Tibial artery (tissue), 4 donors: ENCODE measurements around the gene SUFU.

Experiments used
- DNase-seq, 2 donors: peaks; one replicate each; pipeline ENCODE4 v3.0.0-alpha.2; 2019
- H3K27ac ChIP-seq, 2 donors: fragments of 200-600 bp; sonication (generic) in 1 of 2; 1 replicate in 1 of 2; 2 replicates in 1 of 2; pipeline ENCODE4 v1.5.1; 2018 to 2019; ENCODE audit warnings: mild to moderate bottlenecking in 1 of 2
- H3K27me3 ChIP-seq, 2 donors: fragments of 200-600 bp; sonication (generic) in 1 of 2; one replicate each; pipeline versions ENCODE4 v1.5.1 to v1.6.0; 2016 to 2019
- H3K36me3 ChIP-seq, 3 donors: fragments of 200-600 bp; sonication (generic) in 2 of 3; one replicate each; pipeline ENCODE4 v1.5.1; 2016 to 2019; ENCODE audit warnings: mild to moderate bottlenecking in 2 of 3
- H3K4me1 ChIP-seq, 4 donors: fragments of 200-600 bp; sonication (generic) in 2 of 4; 1 replicate in 3 of 4; 2 replicates in 1 of 4; pipeline ENCODE4 v1.5.1; 2016 to 2019
- H3K4me3 ChIP-seq, 2 donors: fragments of 200-600 bp; sonication (generic) in 1 of 2; 1 replicate in 1 of 2; 2 replicates in 1 of 2; pipeline ENCODE4 v1.5.1; 2018 to 2019; ENCODE audit warnings: mild to moderate bottlenecking in 2 of 2
- H3K9me3 ChIP-seq, 3 donors: fragments of 200-600 bp; sonication (generic) in 1 of 3; one replicate each; pipeline ENCODE4 v1.5.1; 2016 to 2019
- CTCF ChIP-seq, 2 experiments: fragments of 200-600 bp in 1 of 2; fragments of 450-650 bp in 1 of 2; IDR thresholded peaks; one replicate each; pipeline ENCODE4 v1.5.1; 2017 to 2019; ENCODE audit warnings: antibody characterized with exemption in 2 of 2, mild to moderate bottlenecking in 1 of 2, moderate library complexity in 1 of 2
- intact Hi-C: fragments of 100-400 bp; cut with DNase I; formaldehyde crosslinking; loops from one replicate; pipeline ENCODE4 v1.15.0; 2023; ENCODE audit warnings: low total_unique reads

SUFU gene

GRCh38 chr10:102546606-102547320 is 43.0 kb downstream of the SUFU start:
- TF ChIP-seq CTCF (IDR thresholded peaks at IDR 0.05) = no peak
- H3K4me3 ChIP-seq = no peak overlapping the region
- H3K4me1 ChIP-seq = peaks cover 0 to 33% (median 21%) of the 10 kb centered on the region in 4 donors
- H3K36me3 ChIP-seq = peaks cover 0 to 17% (median 16%) of the 10 kb centered on the region in 3 donors
- peak in 1 of 2 donors; percentile 20 for DNase-seq
- no peaks in the 10 kb centered on the region for H3K27me3 ChIP-seq
- no peak overlapping the region for H3K27ac ChIP-seq
- intact Hi-C loops = no loop called here
- H3K9me3 ChIP-seq = no peaks in the 10 kb centered on the region

GRCh38 chr10:102549549-102549948 is 45.8 kb downstream of the SUFU start:
- H3K4me1 ChIP-seq = peaks cover 0 to 33% (median 21%) of the 10 kb centered on the region in 4 donors
- TF ChIP-seq CTCF (IDR thresholded peaks at IDR 0.05) = no peak
- peak in 1 of 2 donors; percentile 68 for DNase-seq
- H3K27me3 ChIP-seq = no peaks in the 10 kb centered on the region
- H3K36me3 ChIP-seq = peaks cover 0 to 22% (median 20%) of the 10 kb centered on the region in 3 donors
- intact Hi-C loops = no loop called here
- no peak overlapping the region for H3K4me3 ChIP-seq
- H3K27ac ChIP-seq = peak overlapping the region; percentile 59 to 63
- no peaks in the 10 kb centered on the region for H3K9me3 ChIP-seq

- intact Hi-C loops = no loop called here
- DNase-seq = peak in 1 of 2 donors; percentile 5
Observed at GRCh38 chr10:102550636-102551210, 47.0 kb downstream of the SUFU start.

GRCh38 chr10:102552533-102552932 is 48.8 kb downstream of the SUFU start:
- Histone ChIP-seq H3K9me3 (no peaks in the 10 kb centered on the region), H3K4me1 (peaks cover 0 to 18% (median 17%) of the 10 kb centered on the region in 4 donors), H3K27me3 (no peaks in the 10 kb centered on the region), H3K27ac (no peak overlapping the region), H3K36me3 (peaks cover 0 to 22% (median 20%) of the 10 kb centered on the region in 3 donors), H3K4me3 (no peak overlapping the region)
- DNase-seq = no peak
- intact Hi-C loops = no loop called here
- no peak for TF ChIP-seq CTCF (IDR thresholded peaks at IDR 0.05)

More at GRCh38 chr10:102550636-102551210, 47.0 kb downstream of the SUFU start:
- no peak for TF ChIP-seq CTCF (IDR thresholded peaks at IDR 0.05)
- no peak overlapping the region for H3K27ac ChIP-seq
- H3K9me3 ChIP-seq = no peaks in the 10 kb centered on the region
- H3K4me1 ChIP-seq = peaks cover 0 to 30% (median 20%) of the 10 kb centered on the region in 4 donors
- peaks cover 0 to 22% (median 20%) of the 10 kb centered on the region in 3 donors for H3K36me3 ChIP-seq
- H3K27me3 ChIP-seq = no peaks in the 10 kb centered on the region
- no peak overlapping the region for H3K4me3 ChIP-seq

GRCh38 chr10:102553771-102554170 is 50.0 kb downstream of the SUFU start:
- Histone ChIP-seq H3K9me3 (no peaks in the 10 kb centered on the region), H3K27ac (no peak overlapping the region), H3K36me3 (peaks cover 0 to 22% (median 20%) of the 10 kb centered on the region in 3 donors), H3K27me3 (no peaks in the 10 kb centered on the region), H3K4me3 (no peak overlapping the region), H3K4me1 (peaks cover 0 to 15% (median 14%) of the 10 kb centered on the region in 4 donors)
- intact Hi-C loops = no loop called here
- no peak for DNase-seq
- no peak for TF ChIP-seq CTCF (IDR thresholded peaks at IDR 0.05)
